Limb (tissue), 2 donors: Measurements from ENCODE around the gene CHGA.

Experiments
- DNase-seq, 2 donors: peaks; one replicate each; pipeline ENCODE4 v3.0.0-alpha.2; 2016; ENCODE audit errors: extremely low spot score in 2 of 2

The CHGA gene

GRCh38 chr14:92943855-92944570 is 21.1 kb downstream of the CHGA start:
- no peak for DNase-seq

- no peak for DNase-seq
Measured at GRCh38 chr14:92944976-92945375, 22.0 kb downstream of the CHGA start.

DNA sequence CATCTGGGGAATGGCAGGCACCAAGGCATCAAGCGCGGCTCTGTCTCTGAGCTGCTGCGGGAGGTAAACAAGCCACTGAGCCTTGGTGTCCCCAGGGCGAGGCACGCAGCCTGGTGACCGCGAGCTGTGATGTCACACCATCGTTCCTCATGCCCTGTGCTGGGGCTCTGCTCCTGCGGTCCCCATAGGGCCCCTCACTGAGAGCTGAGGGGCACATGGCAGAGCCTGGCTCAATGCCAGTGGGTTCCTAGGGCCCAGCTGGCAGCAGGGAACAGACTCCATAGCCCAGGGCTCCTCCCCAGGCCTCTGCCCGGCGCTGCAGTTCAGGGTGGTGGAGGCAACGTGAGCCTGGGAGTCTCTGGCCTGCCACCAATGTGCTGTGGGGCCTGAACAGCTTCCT is 22.6 kb downstream of the CHGA start:
- no peak for DNase-seq

DNA sequence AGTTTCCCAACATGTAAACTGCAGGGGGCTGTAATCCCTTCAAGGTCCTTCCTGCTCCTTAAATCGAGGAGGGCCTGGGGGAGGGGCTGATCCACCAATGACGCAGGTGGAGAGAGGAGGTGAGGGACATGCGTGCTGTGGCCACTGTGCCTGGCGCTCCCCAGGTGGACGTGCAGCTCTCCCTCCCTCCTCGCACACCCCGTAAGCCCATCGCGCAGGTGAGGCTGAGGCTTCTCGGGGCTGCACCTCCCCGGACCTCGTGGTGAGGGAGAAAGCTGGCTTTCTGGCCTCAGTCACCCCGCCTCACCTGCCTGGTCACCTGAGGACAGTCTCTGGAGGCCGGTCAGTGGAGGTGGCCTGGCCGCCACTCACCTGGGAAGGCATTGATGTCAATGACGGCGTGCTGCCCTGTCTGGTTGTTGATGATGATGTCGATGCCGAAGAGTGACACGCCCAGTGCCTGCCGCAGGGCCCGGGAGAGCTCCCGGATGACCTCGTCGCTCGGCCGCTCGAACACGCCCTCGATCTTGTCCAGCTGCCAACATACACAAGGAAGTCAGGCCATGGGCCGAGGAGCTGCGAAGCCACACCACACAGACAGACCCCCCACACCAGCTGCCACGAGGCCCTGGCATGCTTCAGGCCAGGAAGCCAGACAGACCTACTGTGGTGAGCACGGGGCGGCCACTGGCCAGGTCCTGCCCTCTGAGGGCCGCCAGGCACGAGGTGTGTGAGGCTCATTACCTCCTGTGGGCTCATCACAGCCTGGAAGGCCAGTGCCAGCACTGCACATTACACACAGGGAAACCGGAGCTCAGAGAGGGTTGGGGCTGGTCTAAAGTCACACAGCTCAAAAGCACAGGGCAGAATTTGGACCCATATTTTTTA is 23.3 kb downstream of the CHGA start:
- no peak for DNase-seq

DNA sequence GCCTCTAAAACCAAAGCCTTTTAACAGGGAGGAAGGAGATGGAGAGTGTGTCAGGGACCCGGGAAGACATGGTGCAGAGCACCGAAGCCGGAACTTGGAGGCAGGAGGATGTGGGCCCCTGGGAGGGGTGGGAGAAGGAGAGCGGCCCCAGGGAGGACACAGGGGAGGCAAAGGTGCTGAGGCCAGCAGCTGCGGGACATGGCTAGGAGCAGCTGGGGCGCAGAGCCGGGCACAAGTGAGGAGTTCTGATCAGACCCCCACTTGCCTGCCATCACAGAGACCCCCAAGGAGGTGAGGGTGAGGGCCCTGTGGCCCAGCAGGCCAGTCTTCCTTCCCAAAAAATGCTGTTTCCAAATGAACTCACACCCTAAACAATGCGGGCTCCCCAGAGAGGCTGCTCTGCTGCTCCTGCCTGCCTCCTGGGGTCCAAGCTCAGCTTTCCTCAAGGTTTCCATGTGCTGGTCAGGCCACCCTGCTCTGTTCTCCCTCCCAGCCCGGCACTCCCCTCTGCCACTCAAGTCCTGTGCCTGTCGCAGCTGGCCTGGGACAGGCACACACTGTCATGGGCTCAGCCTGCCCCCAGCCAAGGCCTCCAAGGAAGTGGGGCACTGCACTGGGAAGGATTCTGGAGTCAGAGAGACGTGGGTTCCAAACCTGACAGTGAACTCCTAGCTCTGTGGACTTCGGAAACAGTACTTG is 24.0 kb downstream of the CHGA start:
- DNase-seq, result no peak

DNA sequence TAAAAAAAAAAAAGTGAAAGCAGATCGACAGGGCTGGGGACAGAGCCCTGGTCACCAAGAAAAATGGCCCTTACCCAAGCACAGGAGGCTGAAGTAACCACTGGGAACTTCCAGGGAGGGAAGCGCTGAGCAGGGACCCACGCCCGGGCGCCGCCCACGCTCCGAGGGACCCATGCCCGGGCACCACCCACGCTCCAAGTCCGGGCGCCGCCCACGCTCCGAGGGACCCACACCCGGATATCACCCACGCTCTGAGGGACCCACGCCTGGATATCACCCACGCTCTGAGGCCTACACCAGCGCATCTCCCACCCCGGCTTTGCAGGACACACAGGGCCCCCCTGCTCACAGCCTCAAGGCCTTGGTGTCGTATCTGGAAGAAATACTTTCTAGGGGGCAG is 25.7 kb downstream of the CHGA start:
- DNase-seq, result no peak

DNA sequence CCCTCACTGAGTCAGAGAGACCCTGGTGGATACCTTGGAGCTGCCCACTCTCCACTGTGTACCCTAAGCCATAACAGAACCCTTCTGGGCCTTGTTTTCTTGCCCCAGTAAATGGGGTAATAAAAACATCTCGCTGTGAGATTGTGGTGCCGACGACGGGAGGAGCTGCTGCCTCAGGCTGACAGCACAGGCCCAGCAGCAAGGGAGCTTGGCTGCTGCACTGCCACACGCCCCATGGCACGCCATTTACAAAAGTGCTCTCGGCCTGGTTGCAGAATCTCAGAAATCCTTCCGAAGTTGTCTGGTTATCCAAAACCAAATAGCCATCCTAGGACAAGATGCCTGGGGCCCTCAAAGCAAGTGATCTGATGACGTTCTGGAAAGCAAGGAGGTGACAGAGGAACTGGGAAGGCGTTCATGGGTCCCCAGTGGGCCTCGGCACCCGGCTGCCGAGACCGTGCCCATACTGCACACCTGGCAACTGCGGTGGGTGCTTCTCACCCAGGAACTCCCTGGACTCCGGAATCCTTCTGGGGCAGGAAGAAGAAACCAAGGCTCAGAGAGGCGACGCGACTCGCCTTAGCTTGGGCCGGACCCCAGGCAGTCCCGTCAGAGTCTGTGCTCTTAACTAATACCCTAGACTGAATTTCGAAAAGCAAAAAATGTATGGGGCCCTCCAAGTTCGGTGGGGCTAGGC is 26.7 kb downstream of the CHGA start:
- no peak for DNase-seq

DNA sequence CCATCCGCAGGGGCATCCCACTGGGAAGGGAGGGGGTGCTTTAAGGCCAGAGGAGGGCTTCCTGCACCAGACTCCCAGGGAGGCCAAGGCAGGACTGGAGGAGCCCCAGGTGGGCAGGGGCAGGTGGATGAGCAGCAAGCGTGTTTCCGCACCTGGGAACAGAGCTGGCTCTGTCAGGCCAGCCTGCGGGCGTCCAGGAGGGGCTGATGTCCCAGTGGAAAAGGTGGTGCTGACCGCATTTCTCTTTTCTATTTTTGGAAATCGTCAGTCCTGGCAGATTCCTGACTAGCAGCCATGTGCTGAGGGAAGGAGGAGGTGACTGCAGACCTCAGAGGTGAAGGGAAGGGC is 27.2 kb downstream of the CHGA start:
- no peak for DNase-seq

GRCh38 chr14:92950773-92951172 is 27.8 kb downstream of the CHGA start:
- DNase-seq, result no peak

- no peak for DNase-seq
Measured at GRCh38 chr14:92951261-92951660, 28.3 kb downstream of the CHGA start.

DNA sequence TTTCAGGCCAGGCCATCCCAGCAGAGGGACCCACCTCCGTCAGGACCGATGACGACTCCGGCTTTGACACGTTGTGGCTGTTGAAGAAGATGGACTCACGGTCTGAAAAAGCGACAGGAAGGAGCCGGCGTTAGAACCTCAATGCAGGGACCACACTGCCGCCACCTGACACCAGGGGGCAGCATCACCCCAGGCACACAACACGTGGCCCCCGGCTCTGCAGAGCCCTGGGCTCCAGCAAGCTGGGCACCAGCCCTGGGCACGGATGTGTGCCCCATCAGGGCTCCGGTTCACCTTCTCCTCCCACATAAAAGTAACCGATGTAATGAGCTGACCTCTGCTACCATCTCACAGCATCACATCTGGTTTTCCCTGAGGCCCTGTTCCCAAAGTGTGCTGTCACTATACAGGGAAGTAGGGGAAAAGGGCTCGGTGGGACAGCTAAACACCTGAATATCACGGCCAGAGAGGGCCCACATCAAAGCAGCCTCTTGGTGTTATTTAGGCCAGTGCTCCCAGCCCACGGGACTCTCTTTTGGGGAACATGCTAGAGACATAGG is 29.0 kb downstream of the CHGA start:
- DNase-seq, result peak; percentile 44 to 88

- no peak for DNase-seq
Measured at GRCh38 chr14:92952481-92953298, 29.7 kb downstream of the CHGA start.

DNA sequence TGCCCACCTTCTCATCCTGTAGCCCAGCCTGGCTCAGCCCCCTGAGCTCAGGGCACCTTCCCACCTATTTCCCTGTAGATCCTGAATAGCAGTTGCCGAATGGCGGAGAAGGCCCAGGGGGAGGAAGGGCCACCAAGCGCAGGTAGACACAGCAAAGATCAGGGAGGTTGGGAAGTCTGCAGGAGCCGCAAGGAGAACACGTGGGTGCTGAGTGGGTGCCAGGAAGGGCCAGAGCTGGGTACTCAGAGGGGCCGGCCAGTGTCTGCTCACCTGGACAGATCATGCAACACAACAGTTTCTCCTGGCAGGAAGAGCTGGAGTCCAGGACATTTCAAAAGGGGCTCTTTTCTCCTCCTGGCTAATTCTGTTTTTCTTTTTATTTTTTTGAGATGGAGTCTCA is 30.6 kb downstream of the CHGA start:
- no peak for DNase-seq

GRCh38 chr14:92954933-92955332 is 32.0 kb downstream of the CHGA start:
- DNase-seq, result no peak

DNA sequence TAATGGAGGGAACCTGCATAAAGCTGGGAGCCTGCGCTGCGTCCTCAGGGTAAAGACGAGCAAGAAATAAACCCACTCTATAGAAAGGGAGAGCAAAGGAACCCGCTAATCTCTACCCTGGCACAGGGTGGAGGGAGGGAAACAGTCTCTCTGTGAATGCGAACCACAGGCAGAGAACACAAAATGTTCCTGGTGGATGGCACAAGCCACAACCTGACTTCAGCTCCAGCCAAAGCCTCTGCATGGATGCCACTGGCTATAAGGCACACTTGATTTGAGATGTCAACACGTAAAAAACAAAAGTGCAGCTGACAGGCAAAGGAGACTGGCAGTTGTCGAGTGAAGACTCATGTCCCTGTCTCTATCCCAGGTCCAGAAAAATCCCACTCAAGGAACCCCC is 32.4 kb downstream of the CHGA start:
- DNase-seq, result no peak

- no peak for DNase-seq
Measured at GRCh38 chr14:92956961-92957360, 34.0 kb downstream of the CHGA start.

- no peak for DNase-seq
Measured at GRCh38 chr14:92958373-92959188, 35.6 kb downstream of the CHGA start.

- DNase-seq, result peak; percentile 35 to 74
Measured at GRCh38 chr14:92959189-92959531, 36.2 kb downstream of the CHGA start.

DNA sequence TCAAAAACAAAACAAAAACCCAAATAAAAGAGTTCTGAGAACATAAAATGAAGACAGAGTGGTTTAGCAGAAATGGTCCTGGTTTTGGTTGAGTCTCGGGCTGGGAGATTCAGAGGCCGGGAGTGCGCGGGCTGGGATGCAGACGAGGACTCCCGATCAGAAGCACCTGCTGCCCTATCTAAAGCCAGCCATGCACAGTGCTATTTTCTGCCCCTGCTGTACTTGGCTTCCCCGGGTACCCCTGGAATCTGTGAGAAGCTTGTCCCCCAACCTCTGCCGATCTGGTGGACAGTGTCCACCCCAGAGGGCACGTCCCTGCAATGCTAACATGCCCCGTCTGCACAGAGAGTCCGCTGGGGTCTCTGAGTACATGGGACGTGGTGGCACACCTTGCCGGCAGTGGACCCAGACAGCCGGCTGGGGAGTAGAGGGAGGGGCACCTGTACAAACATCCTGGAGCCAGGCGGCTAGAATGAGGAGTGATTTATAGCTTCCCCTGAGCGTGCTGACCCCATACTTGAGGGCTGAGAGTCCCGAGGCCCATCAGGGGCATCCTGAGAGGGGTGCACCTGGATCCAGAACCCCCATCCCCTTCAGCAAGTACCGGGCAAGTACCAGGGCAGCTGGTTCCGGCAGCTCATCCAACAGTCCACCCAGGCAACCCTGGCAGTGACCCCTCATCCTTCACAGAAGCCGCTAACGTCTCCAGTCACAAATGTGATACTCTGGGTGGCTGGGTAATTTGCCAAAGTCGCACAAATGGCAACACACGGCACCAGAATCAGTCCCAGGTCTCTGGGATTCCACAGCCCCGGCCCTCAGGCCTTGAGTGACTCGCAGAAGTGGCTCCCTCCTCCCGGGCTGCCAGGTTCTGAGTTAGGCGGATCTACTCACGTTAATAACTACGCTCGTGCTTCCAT is 37.1 kb downstream of the CHGA start:
- no peak for DNase-seq
